ENCODE measurements around the gene STYXL1.
"Not testable (repeated sequence)": the region's sequence is repeated elsewhere in the genome, so short reads cannot be mapped to it uniquely, and the experiment has no call there.

GRCh38 chr7:76029682-76030081 lies 18.1 kb downstream of the STYXL1 start:
- not testable (repeated sequence) for TF ChIP-seq CTCF, EZH2, EZH2phosphoT487 (IDR thresholded peaks at IDR 0.05)

All from neural progenitor cell (in vitro differentiated cells).